NOMO-1 treated with DMSO at 0.1 percent for 48 hours (cell line): ENCODE results near the gene SOWAHA.
"Not testable (repeated sequence)": the region's sequence is repeated elsewhere in the genome, so short reads cannot be mapped to it uniquely, and the experiment has no call there.

ENCODE experiments used
- DNase-seq: peaks from one replicate; lab custom pipeline; 2025; ENCODE audit not compliant: unreplicated experiment; lab: John Stamatoyannopoulos, UW

The SOWAHA gene

DNA sequence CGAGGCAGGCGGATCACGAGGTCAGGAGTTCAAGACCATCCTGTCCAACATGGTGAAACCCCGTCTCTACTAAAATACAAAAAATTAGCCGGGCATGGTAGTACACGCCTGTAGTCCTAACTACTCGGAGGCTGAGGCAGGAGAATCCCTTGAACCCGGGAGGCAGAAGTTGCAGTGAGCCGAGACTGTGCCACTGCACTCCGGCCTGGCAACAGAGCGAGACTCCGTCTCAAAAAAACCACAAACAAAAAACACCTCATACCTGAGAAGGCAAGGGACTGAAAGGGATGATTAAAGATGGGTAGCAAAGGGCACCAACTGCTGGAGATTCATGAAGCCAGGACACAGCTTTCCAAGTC is 6.3 kb upstream of the SOWAHA start:
- DNase-seq: not testable (repeated sequence)

DNA sequence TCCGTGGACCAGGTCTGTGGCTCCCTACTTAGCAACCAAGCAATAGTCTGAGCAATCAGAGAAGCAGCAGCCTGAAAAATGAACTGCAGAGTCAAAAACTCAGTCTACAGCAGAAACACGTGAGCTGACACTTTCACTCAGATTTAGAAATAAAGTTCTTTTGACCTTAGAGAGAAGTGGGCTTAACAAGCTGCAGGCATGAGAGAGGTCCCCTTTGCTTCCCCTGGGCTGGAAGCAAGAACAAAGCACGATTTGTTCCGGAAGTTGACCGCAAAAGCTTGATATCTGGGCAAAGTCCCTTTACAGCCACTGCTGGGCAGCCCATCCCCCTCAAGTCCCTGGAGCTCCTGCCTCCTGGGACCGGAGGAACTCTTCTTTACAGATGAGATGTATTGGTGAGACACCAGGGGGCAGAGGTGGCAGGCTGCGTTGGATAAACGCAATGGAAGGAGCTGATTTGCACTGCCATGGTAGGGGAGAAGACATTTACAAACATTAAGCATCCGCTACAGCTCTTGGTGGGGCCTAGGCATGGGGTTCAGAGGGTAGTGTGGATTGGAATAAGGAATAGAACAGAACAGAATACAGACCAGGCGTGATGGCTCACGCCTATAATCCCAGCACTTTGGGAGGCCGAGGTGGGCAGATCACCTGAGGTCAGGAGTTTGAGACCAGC is 5.8 kb upstream of the SOWAHA start:
- DNase-seq: no peak

DNA sequence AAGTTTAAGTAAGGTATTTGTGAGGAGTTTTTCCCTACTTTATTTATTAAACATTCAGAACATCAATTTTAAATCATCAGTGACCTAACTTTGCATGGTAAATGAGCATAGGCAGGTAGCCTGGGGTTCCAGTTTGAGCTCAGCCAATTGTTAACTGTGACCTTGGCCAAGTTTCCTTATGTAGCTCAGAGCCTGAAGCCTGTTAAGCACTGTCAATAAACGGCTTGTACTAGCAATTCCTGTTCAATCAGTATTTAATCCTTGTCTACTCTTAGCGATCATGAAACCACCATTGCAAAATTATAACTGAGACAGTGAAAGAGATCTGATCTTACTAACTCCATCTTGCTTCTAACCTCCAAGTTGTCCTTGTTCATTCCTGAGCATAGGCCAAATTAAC is 4.7 kb upstream of the SOWAHA start:
- no peak for DNase-seq

DNA sequence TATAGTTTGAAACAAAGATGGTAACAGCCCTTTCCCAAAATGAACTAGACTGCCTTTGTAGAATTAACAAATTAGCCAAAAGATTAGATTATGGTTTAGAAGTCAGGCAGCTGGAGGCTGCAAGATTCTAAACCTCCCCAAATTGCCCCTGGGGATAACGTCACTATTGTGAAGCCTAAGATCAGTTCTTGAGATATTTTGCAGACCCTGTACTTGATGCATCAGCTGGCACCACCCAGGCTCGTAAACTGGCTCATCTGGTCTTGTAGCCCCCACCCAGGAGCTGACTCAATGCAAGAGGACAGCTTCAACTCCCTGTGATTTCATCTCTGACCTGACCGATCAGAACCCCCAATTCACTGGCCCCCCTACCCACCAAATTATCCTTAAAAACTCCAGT is 4.2 kb upstream of the SOWAHA start:
- no peak for DNase-seq

DNA sequence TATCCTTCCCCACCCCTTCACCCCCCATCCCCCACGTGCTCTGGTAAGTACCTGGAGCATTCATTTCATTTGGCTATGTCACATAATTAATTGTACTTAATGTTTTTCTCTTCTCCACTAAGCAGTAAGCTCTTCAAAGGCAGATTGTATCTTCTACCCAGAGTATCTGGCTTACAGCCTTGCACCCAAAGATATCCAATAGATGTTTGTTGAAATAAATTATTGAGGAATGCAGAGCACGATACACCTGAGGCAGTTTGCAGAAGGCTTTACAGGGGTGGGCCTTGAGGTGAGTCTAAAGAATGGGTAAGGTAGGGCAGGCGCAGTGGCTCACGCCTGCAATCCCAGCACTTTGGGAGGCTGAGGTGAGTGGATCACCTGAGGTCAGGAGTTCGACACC is 2.5 kb upstream of the SOWAHA start:
- no peak for DNase-seq

DNA sequence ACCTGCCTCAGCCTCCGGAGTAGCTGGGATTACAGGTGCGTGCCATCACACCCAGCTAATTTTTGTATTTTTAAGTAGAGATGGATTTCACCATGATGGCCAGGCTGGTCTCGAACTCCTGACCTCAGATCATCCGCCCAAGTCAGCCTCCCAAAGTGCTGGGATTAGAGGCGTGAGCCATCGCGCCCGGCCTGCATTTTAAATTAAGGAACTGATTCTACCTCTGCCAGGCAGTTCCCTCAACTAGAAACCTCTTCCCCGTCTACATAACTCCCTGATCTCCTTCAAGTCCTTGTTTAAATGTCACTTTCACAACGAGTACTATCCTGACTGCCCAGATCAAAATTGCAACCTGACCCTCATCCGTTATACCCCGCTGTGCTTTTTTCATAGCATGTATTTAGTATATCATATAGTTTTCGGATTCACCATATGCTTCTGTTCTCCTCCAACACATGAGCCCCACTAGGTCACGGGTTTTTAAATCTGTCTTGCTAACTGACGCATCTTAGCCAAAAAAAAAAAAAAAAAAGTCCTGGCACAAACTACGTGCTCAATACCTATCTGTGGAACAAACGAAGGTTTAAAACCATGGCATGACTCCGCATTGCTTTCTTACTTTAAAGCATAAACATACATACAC is 858 bp upstream of the SOWAHA start:
- peak; percentile 73 for DNase-seq

DNA sequence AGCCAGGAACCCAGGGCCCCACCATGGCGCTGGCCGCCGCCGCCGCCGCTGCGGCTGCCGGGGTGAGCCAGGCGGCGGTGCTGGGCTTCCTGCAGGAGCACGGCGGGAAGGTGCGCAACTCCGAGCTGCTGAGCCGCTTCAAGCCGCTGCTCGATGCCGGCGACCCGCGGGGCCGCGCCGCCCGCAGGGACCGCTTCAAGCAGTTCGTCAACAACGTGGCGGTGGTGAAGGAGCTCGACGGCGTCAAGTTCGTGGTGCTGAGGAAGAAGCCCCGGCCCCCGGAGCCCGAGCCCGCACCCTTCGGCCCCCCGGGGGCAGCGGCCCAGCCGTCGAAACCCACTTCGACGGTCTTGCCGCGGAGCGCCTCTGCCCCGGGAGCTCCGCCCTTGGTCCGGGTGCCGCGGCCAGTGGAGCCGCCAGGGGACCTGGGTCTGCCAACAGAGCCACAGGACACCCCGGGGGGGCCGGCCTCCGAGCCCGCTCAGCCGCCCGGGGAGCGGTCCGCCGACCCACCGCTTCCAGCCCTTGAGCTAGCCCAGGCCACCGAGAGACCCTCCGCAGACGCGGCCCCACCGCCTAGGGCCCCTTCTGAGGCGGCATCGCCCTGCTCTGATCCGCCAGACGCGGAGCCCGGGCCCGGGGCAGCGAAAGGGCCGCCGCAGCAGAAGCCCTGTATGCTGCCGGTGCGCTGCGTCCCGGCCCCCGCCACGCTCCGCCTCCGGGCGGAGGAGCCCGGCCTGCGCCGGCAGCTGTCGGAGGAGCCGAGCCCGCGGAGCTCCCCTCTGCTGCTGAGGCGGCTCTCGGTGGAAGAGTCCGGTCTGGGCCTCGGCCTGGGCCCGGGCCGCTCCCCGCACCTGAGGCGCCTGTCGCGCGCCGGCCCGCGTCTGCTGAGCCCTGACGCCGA is 749 bp downstream of the SOWAHA start:
- no peak for DNase-seq

DNA sequence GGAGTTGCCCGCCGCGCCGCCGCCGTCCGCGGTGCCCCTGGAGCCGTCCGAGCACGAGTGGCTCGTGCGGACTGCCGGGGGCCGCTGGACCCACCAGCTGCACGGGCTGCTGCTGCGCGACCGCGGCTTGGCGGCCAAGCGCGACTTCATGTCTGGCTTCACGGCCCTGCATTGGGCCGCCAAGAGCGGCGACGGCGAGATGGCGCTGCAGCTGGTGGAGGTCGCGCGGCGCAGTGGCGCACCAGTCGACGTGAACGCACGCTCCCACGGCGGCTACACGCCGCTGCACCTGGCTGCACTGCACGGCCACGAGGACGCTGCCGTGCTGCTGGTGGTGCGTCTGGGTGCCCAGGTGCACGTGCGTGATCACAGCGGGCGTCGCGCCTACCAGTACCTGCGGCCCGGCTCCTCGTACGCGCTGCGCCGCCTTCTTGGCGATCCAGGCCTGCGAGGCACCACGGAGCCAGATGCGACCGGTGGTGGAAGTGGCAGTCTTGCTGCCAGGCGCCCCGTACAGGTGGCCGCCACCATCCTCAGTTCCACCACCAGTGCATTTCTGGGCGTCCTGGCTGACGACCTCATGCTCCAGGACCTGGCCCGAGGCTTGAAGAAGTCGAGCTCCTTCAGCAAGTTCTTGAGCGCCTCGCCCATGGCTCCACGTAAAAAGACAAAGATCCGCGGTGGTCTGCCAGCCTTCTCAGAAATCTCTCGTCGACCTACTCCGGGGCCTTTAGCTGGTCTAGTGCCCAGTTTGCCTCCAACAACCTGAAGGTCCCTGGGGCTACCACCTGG is 1.6 kb downstream of the SOWAHA start:
- no peak for DNase-seq

DNA sequence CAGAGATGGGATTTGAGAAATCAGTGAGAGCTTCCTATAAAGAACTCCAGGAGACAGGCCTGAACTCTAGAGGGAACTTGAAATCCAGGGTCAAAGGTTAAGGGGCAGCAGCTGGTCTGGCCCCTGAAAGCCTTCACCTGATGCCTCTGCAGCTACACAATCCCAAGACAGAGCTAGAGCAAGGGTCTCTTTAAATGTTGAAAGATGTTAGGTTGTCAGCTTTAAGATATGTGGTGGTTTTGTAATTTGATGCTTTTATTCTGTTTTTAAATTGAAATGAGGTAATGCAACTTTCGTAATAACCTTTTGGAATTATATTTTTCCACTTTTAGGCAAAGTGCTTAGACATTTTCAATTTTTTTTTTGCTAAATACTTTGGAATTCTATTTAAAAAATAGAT is 2.4 kb downstream of the SOWAHA start:
- DNase-seq: no peak

DNA sequence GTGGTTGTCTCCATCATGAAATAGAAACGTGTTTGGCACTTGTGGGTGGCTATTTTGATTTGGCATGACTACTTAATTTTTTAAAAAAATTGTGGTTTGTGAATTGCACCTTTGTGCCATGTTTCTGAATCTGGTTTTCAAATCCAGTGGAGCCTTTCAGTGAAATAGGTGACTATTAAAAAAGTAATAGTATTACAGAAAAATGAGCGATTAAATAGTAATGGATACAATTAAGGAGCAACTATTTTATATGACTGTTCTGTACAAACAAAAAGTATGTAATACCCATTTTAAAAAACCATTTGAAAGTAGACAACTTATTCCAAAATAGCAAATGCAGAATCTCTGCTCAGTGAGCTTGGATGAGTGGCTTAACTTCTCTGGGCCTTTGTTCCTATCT is 3.0 kb downstream of the SOWAHA start:
- DNase-seq: no peak

DNA sequence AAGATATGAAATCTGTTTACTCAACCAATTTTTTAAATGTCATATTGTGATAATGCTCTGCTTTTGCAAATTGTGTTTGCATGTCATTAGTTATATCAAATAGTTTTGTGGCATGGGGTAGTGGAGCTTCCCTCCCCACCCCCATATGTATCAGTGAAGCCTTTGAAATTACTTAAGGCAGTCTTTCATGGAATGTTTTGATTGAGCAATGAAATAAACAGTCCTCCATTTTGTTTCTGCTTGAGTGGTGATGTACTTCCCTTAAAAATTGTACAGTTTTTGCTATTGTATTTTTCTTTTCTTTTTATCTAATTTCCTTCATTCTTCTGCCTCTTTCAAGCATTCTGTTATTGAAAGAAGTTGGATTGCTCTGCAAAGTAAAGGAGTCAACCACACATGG is 3.5 kb downstream of the SOWAHA start:
- DNase-seq: no peak

DNA sequence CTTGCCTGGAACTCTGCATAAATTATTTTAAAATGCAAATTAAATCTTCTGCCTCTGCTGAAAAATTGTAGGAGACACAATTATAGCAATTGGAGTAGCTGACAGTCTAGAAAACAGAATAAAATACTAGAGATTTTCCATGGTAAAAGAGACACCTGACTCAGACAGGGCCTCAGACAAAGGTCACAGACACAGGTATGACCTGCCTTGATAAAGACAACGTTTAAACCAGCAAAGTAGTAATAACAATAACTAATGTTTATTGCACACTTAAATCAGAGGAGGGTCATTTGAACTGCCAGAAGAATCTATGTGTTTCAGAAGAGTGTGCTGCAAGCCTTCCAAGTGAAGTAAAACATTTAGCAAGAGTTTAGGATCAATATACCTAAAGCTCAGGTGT is 3.9 kb downstream of the SOWAHA start:
- DNase-seq: no peak

DNA sequence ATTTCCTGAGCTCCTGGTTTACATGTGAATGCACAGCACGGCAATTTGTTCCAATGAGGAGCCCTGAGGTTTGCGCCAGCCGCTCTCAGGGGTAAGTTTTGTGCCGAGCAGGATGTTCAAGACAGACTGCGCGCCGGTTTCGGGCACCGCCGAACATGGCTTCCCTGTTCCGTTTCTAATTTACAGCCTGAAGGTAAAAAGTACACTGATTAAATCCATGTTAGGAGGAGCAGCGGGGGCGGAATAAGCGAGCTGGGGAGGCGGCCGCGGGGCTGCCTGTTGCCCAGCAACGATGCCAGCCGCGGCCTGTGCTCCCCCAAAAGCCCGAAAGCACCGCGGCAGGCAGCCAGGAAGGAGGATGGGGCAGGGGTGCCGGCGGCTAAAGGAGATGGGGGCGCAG is 6.4 kb downstream of the SOWAHA start:
- no peak for DNase-seq

DNA sequence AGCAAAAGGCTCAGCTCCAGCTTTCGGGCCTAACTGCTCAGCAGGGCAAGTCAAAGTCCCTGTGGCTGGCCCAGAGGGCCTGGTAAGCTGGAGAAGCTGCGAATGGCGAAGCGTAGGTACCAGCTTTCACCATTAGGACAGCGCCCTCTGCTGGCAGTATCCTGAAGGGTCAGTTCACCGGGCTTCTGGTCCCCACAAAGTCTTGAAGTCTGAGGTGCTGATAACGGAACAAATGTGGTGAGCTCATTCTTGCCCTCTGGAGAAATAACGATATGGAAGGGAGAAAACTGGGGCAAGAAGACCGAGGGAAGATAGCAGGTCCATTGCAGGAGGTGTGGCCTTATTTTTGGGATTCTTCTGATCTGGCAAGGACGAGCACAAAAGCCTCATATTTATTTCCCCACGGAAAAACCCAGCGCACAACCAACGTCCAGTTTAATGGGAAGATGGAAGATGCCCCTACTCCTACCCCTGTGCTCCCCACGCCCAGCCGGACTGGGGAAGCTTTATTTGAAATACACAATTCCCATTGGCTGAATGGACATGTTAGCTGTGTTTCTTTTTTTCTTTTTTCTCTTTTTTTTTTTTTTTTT is 7.2 kb downstream of the SOWAHA start:
- DNase-seq: peak; percentile 84

DNA sequence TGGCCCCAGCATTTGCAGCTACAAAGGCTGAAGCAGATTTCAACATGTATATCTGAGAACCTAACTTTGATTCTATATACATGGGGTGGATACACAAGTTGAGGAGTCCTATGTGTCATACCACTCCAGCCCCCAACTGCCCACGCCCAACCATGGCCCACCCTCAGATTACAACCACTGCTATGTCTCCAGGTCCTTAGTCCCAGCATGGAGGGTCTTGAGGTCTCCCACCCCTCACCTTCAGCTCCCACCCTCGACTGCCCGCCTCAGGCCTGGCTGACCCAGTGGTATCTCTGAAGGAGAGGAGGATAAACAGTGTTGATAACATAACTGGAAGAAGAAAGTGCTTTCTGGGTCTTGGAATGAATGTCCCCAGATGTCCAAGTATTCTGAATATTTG is 8.2 kb downstream of the SOWAHA start:
- no peak for DNase-seq

DNA sequence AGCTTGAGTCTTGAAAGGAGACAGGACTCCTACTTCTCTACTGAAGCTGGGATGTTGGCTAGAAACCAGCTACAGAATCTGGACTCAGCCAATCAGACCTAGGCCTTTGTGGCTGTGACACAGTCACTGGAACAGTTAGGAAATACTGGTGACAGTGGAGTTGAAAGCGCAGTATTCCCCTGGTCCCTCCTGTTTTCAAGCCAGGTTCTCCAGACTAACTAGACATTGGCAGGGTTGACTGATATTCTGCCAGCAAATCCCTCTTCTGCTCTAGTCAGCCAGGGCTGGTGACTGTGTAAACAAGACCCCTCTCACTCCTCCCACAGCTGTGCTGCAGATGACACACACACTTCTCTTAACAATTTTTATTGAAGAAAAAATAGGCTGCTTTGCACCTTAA is 8.7 kb downstream of the SOWAHA start:
- no peak for DNase-seq

DNA sequence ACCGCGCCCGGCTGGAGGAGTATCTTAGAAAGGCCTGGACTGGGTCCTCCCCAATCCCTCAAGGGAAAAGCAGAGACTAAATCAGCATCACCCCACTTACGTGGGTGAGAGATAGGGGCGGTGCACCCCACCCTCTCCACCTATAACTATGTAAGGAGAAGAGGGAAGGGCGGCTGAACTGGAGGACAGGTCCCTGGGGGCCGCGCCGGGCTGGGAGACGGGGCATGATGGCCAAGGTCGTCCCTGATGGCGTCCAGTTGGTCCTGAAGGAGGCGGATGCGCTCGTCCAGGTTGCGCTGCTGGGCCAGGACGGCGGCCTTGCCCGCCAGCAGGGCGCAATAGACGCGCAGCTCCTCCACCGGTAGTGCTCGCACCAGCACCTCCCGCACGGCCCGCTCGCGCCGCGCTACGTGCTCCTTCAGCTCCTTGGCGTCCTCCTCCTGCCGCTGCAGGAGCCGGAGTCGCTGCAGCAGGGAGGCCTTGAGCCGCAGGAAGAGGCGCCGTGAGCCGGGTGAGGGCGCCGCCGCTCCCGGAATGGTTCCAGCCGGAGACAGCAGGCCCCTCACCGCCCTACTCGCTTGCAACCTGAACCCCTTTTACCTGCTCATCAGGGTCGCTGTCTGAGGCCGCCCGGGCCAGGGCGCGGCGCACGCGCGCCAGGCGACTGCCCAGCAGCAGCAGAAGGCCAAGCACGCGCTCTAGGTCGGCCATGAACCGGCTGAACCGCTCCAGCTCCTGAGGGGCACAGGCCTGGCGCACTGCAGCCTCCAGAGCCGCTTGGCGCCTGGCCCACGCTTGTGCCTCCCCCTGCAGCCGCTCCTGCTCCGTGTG is 9.8 kb downstream of the SOWAHA start:
- no peak for DNase-seq

DNA sequence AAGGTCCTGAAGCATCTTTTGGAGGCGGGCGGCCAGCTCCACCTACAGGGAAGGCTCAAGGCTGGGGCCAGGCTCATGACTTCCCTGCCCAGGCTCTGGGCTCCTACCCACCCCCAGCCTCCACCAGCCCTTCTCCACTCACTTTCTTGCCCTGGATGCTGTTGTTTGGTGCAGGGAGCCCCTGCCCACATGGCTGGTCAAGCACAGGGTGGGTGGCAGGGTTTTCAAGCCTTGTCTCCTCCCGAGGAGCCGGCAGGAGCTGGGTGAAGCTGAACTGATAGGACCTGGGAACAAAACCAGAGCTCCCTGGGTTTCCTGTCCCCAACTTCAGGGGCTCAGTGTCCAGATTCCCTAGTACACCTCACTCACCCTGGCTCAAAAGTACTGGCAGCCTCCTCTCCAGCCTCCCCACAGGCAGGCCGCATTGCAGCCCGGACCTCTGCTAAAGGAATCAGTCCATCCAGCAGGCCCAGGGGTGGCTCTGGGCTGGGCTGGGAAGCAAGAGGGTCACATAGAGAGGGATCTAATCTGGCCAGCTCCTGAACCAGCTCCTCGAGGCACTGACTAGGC is 10.5 kb downstream of the SOWAHA start:
- DNase-seq: no peak

DNA sequence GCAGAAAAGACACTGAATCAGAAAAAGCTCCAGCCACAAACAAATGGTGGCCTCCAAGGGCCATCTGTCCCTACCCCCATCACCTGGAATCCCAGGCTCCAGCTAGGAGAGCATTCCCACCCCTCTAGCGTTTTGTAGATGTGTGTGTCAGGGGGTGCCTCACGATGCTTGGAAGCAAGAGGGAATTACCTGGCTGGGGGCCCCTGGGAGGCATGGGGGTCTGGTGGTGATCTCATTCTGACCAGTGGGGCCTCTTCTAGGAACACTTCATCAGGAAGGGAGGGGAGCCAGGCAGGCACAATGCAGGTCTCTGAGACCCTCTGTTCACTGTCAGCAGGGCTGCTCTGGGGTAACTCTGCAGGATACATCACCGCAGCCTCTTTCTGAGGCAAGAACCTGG is 11.3 kb downstream of the SOWAHA start:
- no peak for DNase-seq
